HCT116 (cell line): ENCODE results near the gene RAD9A. TPM values are rescaled to one million over a fixed set of nuclear protein-coding genes. Genes with fewer than 3 reads are reported as not detected.

ENCODE experiments used
- ATAC-seq: fragments of 200-7000 bp; cut with Tn5 transposase; 2 replicates; pipeline ENCODE4 v1.9.1; 2020; ENCODE audit warnings: mild to moderate bottlenecking, moderate library complexity
- BruUV-seq: library from RNA; stranded (reverse); fragments of 400-500 nt; replicated peaks from 2 replicates; lab custom pipeline; 2021; lab: Mats Ljungman, UMichigan
- CTCF ChIA-PET: fragments of 300-600 bp; sonication (Branson Sonifier 250); formaldehyde crosslinking; loops from one replicate; lab custom pipeline; 2021; ENCODE audit warnings: antibody characterized with exemption; lab: Charles Lee
- POLR2A ChIA-PET: fragments of 300-600, 350-600 bp; sonication (Branson Sonifier 250); formaldehyde crosslinking; loops from one replicate; lab custom pipeline; 2021; ENCODE audit warnings: antibody characterized with exemption; lab: Charles Lee
- RAD21 ChIA-PET, 2 experiments: fragments of 300-600 bp; sonication (Branson Sonifier 250); formaldehyde crosslinking; loops; one replicate each; lab custom pipeline; 2023; ENCODE audit warnings: low total read pairs in 2 of 2; ENCODE audit not compliant: uncharacterized antibody in 2 of 2, unreplicated experiment in 2 of 2, low non-redundant PET in 1 of 2; lab: Charles Lee
- DNase-seq: peaks from one replicate; pipeline ENCODE4 v3.0.0-alpha.2; 2010; ENCODE audit warnings: low read depth, low spot score
- H2AFZ ChIP-seq: fragments of 200-600 bp; shearing (Covaris generic), sonication (generic); 2 replicates; pipeline ENCODE4 v1.6.1; 2017; ENCODE audit warnings: low read depth, mixed run types, mixed read lengths, antibody characterized with exemption, low read length; ENCODE audit not compliant: poor library complexity, severe bottlenecking
- H3K27ac ChIP-seq: 2 replicates; pipeline ENCODE4 v1.5.1; 2012; ENCODE audit warnings: low read depth, low read length
- H3K27me3 ChIP-seq: fragments of 200-600 bp; sonication (generic); 2 replicates; pipeline ENCODE4 v1.6.1; 2016; ENCODE audit warnings: mixed run types, low read length, mixed read lengths; ENCODE audit not compliant: insufficient read depth
- H3K36me3 ChIP-seq, 2 experiments: fragments of 200-500 bp in 1 of 2; fragments of 200-600 bp in 1 of 2; sonication (Bioruptor generic) in 1 of 2; sonication (generic) in 1 of 2; 2 replicates each; pipeline versions ENCODE4 v1.5.1 to v1.6.1; 2014 to 2016; ENCODE audit warnings: low read length in 2 of 2, inconsistent platforms in 1 of 2, mixed read lengths in 1 of 2, mixed run types in 1 of 2; ENCODE audit not compliant: insufficient read depth in 2 of 2, control insufficient read depth in 1 of 2
- H3K4me1 ChIP-seq, 2 experiments: fragments of 200-600 bp in 1 of 2; sonication (generic) in 1 of 2; 2 replicates each; pipeline versions ENCODE4 v1.5.1 to v1.6.1; 2012 to 2017; ENCODE audit warnings: low read length in 2 of 2, inconsistent platforms in 1 of 2, mild to moderate bottlenecking in 1 of 2, mixed read lengths in 1 of 2, mixed run types in 1 of 2, moderate library complexity in 1 of 2; ENCODE audit not compliant: insufficient read depth in 2 of 2, control insufficient read depth in 1 of 2
- H3K4me2 ChIP-seq: fragments of 200-600 bp; sonication (generic); 2 replicates; pipeline ENCODE4 v1.6.1; 2017; ENCODE audit warnings: mixed run types, low read length, mixed read lengths
- H3K4me3 ChIP-seq, 2 experiments: fragments of 200-600 bp in 1 of 2; sonication (generic) in 1 of 2; replicated peaks in 1 of 2; 2 replicates each; pipeline ENCODE4 v1.5.1; 2011 to 2016; ENCODE audit warnings: low read length in 2 of 2, control low read depth in 1 of 2, low read depth in 1 of 2, mild to moderate bottlenecking in 1 of 2, mixed read lengths in 1 of 2, mixed run types in 1 of 2
- H3K79me2 ChIP-seq: fragments of 200-600 bp; sonication (generic); 2 replicates; pipeline ENCODE4 v1.6.1; 2017; ENCODE audit warnings: mild to moderate bottlenecking, mixed run types, low read length, moderate library complexity, mixed read lengths; ENCODE audit not compliant: insufficient read depth
- H3K9ac ChIP-seq: fragments of 200-600 bp; sonication (generic); 2 replicates; pipeline ENCODE4 v1.6.1; 2016; ENCODE audit warnings: low read length, mixed read lengths
- H3K9me2 ChIP-seq: fragments of 200-600 bp; sonication (generic), shearing (Covaris generic); 2 replicates; pipeline ENCODE4 v1.6.1; 2017; ENCODE audit warnings: mixed run types, mild to moderate bottlenecking, moderate library complexity; ENCODE audit not compliant: insufficient read depth
- H3K9me3 ChIP-seq, 2 experiments: fragments of 200-500 bp in 1 of 2; fragments of 200-600 bp in 1 of 2; sonication (Bioruptor generic) in 1 of 2; sonication (generic) in 1 of 2; 2 replicates each; pipeline ENCODE4 v1.6.1; 2014 to 2017; ENCODE audit warnings: low read length in 2 of 2, mixed read lengths in 2 of 2, inconsistent platforms in 1 of 2, low read depth in 1 of 2, mild to moderate bottlenecking in 1 of 2, mixed run types in 1 of 2, moderate library complexity in 1 of 2; ENCODE audit not compliant: control insufficient read depth in 1 of 2, insufficient read depth in 1 of 2
- H4K20me1 ChIP-seq: fragments of 200-600 bp; sonication (generic), shearing (Covaris generic); 2 replicates; pipeline ENCODE4 v1.6.1; 2017; ENCODE audit warnings: mixed run types, mild to moderate bottlenecking, moderate library complexity; ENCODE audit not compliant: insufficient read depth
- CEBPB ChIP-seq: IDR thresholded peaks from 2 replicates; pipeline ENCODE4 v1.6.1; 2012; ENCODE audit warnings: low read depth
- EGR1 ChIP-seq: IDR thresholded peaks from 2 replicates; pipeline ENCODE4 v1.6.1; 2012; ENCODE audit warnings: low read depth
- ELF1 ChIP-seq: IDR thresholded peaks from 2 replicates; pipeline ENCODE4 v1.6.1; 2012; ENCODE audit warnings: low read depth, borderline replicate concordance
- EZH2 ChIP-seq: fragments of 200-600 bp; sonication (generic); IDR thresholded peaks from 2 replicates; pipeline ENCODE4 v1.6.1; 2017; ENCODE audit warnings: antibody characterized with exemption, mixed run types
- EZH2phosphoT487 ChIP-seq: fragments of 200-600 bp; IDR thresholded peaks from 2 replicates; pipeline ENCODE4 v1.6.1; 2018; ENCODE audit warnings: antibody characterized with exemption, borderline replicate concordance
- FOSL1 ChIP-seq: IDR thresholded peaks from 2 replicates; pipeline ENCODE4 v1.6.1; 2012; ENCODE audit warnings: low read depth
- JUND ChIP-seq: IDR thresholded peaks from 2 replicates; pipeline ENCODE4 v1.6.1; 2012
- MAX ChIP-seq: IDR thresholded peaks from 2 replicates; pipeline ENCODE4 v1.6.1; 2012
- POLR2A ChIP-seq: IDR thresholded peaks from 2 replicates; pipeline ENCODE4 v1.7.0; 2011; ENCODE audit warnings: borderline replicate concordance; ENCODE audit not compliant: insufficient read depth, insufficient read length; ENCODE audit errors: extremely low read depth
- POLR2AphosphoS5 ChIP-seq: IDR thresholded peaks from 2 replicates; pipeline ENCODE4 v1.6.1; 2011; ENCODE audit warnings: mild to moderate bottlenecking, low read depth, low read length, moderate library complexity
- RAD21 ChIP-seq: IDR thresholded peaks from 2 replicates; pipeline ENCODE4 v1.6.1; 2012; ENCODE audit warnings: low read depth, mild to moderate bottlenecking
- SIN3A ChIP-seq: IDR thresholded peaks from 2 replicates; pipeline ENCODE4 v1.6.1; 2012; ENCODE audit warnings: low read depth
- SP1 ChIP-seq: IDR thresholded peaks from 2 replicates; pipeline ENCODE4 v1.6.1; 2012; ENCODE audit warnings: low read depth
- SRF ChIP-seq: IDR thresholded peaks from 2 replicates; pipeline ENCODE4 v1.6.1; 2012; ENCODE audit warnings: low read depth
- ZFX ChIP-seq: fragments of 450-650 bp; IDR thresholded peaks from 2 replicates; pipeline ENCODE4 v1.6.1; 2017
- ZNF274 ChIP-seq: fragments of 200-500 bp; sonication (Bioruptor generic); IDR thresholded peaks from 2 replicates; pipeline ENCODE4 v1.6.1; 2014; ENCODE audit warnings: mild to moderate bottlenecking, low read depth, low read length, inconsistent platforms
- intact Hi-C: fragments of 100-400 bp; cut with micrococcal nuclease; formaldehyde crosslinking; loops from 2 replicates; pipeline ENCODE4 v1.10.0; 2022
- total RNA-seq: library from RNA; stranded (reverse); gene quantifications from one replicate; pipeline ENCODE4 v1.2.1, GENCODE V29; 2021; ENCODE audit not compliant: unreplicated experiment

Gene RAD9A
- total RNA-seq, 1 experiment from 2014 or later: 49.8 TPM

- RAD21 ChIA-PET: no interaction called here
- H3K27ac ChIP-seq: no peak overlapping the region
- DNase-seq: no peak
- H3K4me1 ChIP-seq: peaks cover 11 to 41% of the 10 kb centered on the region in 2 experiments
- intact Hi-C loops: no loop called here
- no peak for TF ChIP-seq CEBPB
- no peak for TF ChIP-seq ELF1
- no peak for TF ChIP-seq EGR1
- no peak for TF ChIP-seq SRF
- TF ChIP-seq ZNF274: no peak
- TF ChIP-seq POLR2A: no peak
- no peak for TF ChIP-seq EZH2
- no peak for TF ChIP-seq SIN3A
- TF ChIP-seq JUND: no peak
- TF ChIP-seq ZFX: no peak
- TF ChIP-seq POLR2AphosphoS5: no peak
- no peak for TF ChIP-seq SP1
- no peak for TF ChIP-seq RAD21
- TF ChIP-seq MAX: no peak
- no peak for TF ChIP-seq FOSL1
- no peak for TF ChIP-seq EZH2phosphoT487
- TF ChIP-seq, all 23 proteins: peak for 0
- no peak for ATAC-seq
- H3K9ac ChIP-seq: no peak overlapping the region
- H4K20me1 ChIP-seq: no peaks in the 10 kb centered on the region
- ChIA-PET CTCF (interaction anchor here (2.9 to 4.2 kb wide), 2 partner anchors 10 to 37 kb away, joined by 23 to 50 read pairs; partner anchors contain the start of gene POLD4), POLR2A (interaction anchor here (0.7 to 1.9 kb wide), 2 partner anchors 10 to 464 kb away, joined by 3 to 10 read pairs; partner anchors contain the start of gene POLD4)
- H3K4me2 ChIP-seq: no peak overlapping the region
- H2AFZ ChIP-seq: no peak overlapping the region
- no peaks in the 10 kb centered on the region for H3K9me2 ChIP-seq
- no peaks in the 10 kb centered on the region for H3K79me2 ChIP-seq
- no peaks in the 10 kb centered on the region for H3K27me3 ChIP-seq
- H3K36me3 ChIP-seq: no peaks in the 10 kb centered on the region
- no peak overlapping the region for H3K4me3 ChIP-seq
- H3K9me3 ChIP-seq: no peaks in the 10 kb centered on the region
- BruUV-seq: no TSS peak
Observed at GRCh38 chr11:67344264-67344663, 47.5 kb upstream of the RAD9A start.
